Breast epithelium (tissue), 4 donors: Measurements from ENCODE around the gene DLG1. TPM values are rescaled to one million over a fixed set of nuclear protein-coding genes. Genes with fewer than 3 reads are reported as not detected.

Experiments
- DNase-seq, 2 donors: peaks; one replicate each; pipeline ENCODE4 v3.0.0-alpha.2; 2019; ENCODE audit warnings: low spot score in 2 of 2
- H3K27ac ChIP-seq, 2 donors: fragments of 200-600 bp; sonication (generic) in 1 of 2; one replicate each; pipeline ENCODE4 v1.5.1; 2016 to 2019; ENCODE audit warnings: mild to moderate bottlenecking in 1 of 2
- H3K27me3 ChIP-seq, 2 donors: fragments of 200-600 bp; sonication (generic) in 1 of 2; one replicate each; pipeline versions ENCODE4 v1.5.1 to v1.6.0; 2017 to 2019; ENCODE audit warnings: control low read depth in 1 of 2, mild to moderate bottlenecking in 1 of 2
- H3K36me3 ChIP-seq: fragments of 200-600 bp; one replicate; pipeline ENCODE4 v1.5.1; 2019
- H3K4me1 ChIP-seq, 2 donors: fragments of 200-600 bp; sonication (generic); one replicate each; pipeline ENCODE4 v1.5.1; 2016 to 2019; ENCODE audit warnings: control low read depth in 1 of 2
- H3K4me3 ChIP-seq, 3 donors: fragments of 200-600 bp; sonication (generic); 1 replicate in 2 of 3; 2 replicates in 1 of 3; pipeline ENCODE4 v1.5.1; 2016 to 2019; ENCODE audit warnings: mild to moderate bottlenecking in 3 of 3, moderate library complexity in 2 of 3
- H3K9me3 ChIP-seq, 2 donors: fragments of 200-600 bp; sonication (generic) in 1 of 2; one replicate each; pipeline ENCODE4 v1.5.1; 2016 to 2019; ENCODE audit warnings: control low read depth in 1 of 2
- CTCF ChIP-seq, 3 donors: fragments of 450-650 bp; IDR thresholded peaks; one replicate each; pipeline ENCODE4 v1.5.1; 2016 to 2017; ENCODE audit warnings: antibody characterized with exemption in 3 of 3, mild to moderate bottlenecking in 3 of 3, moderate library complexity in 3 of 3
- POLR2A ChIP-seq: fragments of 450-650 bp; IDR thresholded peaks from one replicate; pipeline ENCODE4 v1.6.1; 2016; ENCODE audit warnings: antibody characterized with exemption, mild to moderate bottlenecking, moderate library complexity
- POLR2AphosphoS5 ChIP-seq, 3 donors: sonication (generic); formaldehyde crosslinking; IDR thresholded peaks; one replicate each; pipeline ENCODE4 v1.6.1; 2017; ENCODE audit warnings: antibody characterized with exemption in 3 of 3
- intact Hi-C: fragments of 100-400 bp; cut with DNase I; formaldehyde crosslinking; loops from one replicate; pipeline ENCODE4 v1.15.1; 2023; ENCODE audit warnings: low total_unique reads
- total RNA-seq, 3 donors: library from RNA; depleted of rRNA; stranded (reverse); fragments of >200 nt; gene quantifications; one replicate each; pipeline ENCODE4 v1.1.0, GENCODE V29; 2016

DLG1 gene
- total RNA-seq, 3 donors from 2014 or later, result 76.0 to 100 (median 76.7) TPM

- no peak for DNase-seq
- H3K36me3 ChIP-seq, result no peaks in the 10 kb centered on the region
Observed at GRCh38 chr3:197136744-197137143, 161.7 kb downstream of the DLG1 start.

DNA sequence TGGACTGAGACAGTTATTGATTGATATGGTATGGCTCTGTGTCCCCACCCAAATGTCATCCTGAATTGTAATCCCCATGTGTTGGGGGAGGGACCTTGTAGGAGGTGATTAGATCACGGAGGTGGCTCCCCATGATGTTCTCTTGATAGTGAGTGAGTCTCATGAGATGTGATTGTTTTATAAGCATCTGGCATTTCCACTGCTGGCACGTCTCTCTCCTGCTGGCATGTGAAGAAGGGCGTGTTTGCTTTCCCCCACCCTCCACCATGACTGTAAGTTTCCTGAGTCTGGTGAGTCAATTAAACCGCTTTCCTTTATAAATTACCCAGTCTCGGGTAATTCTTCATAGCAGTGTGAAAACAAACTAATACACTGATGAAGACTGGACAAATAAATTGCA is 163.2 kb downstream of the DLG1 start:
- intact Hi-C loops, result no loop called here
- Histone ChIP-seq H3K9me3 (peaks cover 0 to 5% of the 10 kb centered on the region in 2 donors), H3K4me1 (no peaks in the 10 kb centered on the region), H3K27ac (no peak overlapping the region), H3K36me3 (no peaks in the 10 kb centered on the region), H3K4me3 (no peak overlapping the region), H3K27me3 (no peaks in the 10 kb centered on the region)
- no peak for TF ChIP-seq POLR2AphosphoS5 (IDR thresholded peaks at IDR 0.05)
- TF ChIP-seq CTCF (IDR thresholded peaks at IDR 0.05), result no peak
- no peak for TF ChIP-seq POLR2A
- no peak for DNase-seq

More at GRCh38 chr3:197136744-197137143, 161.7 kb downstream of the DLG1 start:
- Histone ChIP-seq H3K4me3 (no peak overlapping the region), H3K27ac (no peak overlapping the region), H3K4me1 (no peaks in the 10 kb centered on the region), H3K9me3 (peaks cover 0 to 5% of the 10 kb centered on the region in 2 donors), H3K27me3 (no peaks in the 10 kb centered on the region)
- intact Hi-C loops, result no loop called here
- TF ChIP-seq POLR2A, result no peak
- TF ChIP-seq CTCF (IDR thresholded peaks at IDR 0.05), result no peak
- no peak for TF ChIP-seq POLR2AphosphoS5 (IDR thresholded peaks at IDR 0.05)

DNA sequence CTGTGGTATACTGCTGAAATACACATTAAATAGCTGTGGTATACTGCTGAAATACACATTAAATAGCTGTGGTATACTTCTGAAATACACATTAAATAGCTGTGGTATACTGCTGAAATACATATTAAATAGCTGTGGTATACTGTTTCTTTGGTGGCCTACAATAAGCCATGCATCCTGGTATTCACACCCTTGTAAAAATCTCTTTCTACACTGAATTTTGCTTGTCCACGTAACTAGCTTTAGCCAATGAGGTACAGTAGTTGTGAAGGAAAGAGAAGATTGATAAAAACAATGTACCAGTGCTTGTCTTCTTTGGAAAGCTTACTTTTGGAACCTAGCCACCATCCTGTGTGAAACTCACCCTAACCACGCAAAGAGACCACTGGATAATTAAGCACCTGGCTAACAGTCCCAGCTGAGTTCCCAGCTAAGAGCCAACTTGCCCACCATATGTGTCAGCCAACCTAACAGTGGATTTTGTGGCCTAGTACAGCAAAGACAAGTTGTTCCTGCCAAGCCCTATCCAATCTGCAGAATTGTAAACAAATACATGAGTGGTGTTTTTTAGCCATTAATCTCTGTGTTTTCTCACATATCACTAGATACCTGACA is 165.4 kb downstream of the DLG1 start:
- TF ChIP-seq POLR2A (no peak), CTCF (IDR thresholded peaks at IDR 0.05) (no peak), POLR2AphosphoS5 (IDR thresholded peaks at IDR 0.05) (no peak)
- Histone ChIP-seq H3K4me1 (no peaks in the 10 kb centered on the region), H3K27ac (no peak overlapping the region), H3K9me3 (peaks cover 0 to 5% of the 10 kb centered on the region in 2 donors), H3K4me3 (no peak overlapping the region), H3K27me3 (no peaks in the 10 kb centered on the region), H3K36me3 (no peaks in the 10 kb centered on the region)
- DNase-seq, result no peak
- intact Hi-C loops, result no loop called here

- H3K27me3 ChIP-seq, result no peaks in the 10 kb centered on the region
- no peak for DNase-seq
- H3K4me3 ChIP-seq, result no peak overlapping the region
- TF ChIP-seq POLR2AphosphoS5 (IDR thresholded peaks at IDR 0.05), result no peak
- TF ChIP-seq POLR2A, result no peak
- no peak for TF ChIP-seq CTCF (IDR thresholded peaks at IDR 0.05)
- no peaks in the 10 kb centered on the region for H3K9me3 ChIP-seq
- intact Hi-C loops, result no loop called here
- H3K27ac ChIP-seq, result no peak overlapping the region
- no peaks in the 10 kb centered on the region for H3K4me1 ChIP-seq
- no peaks in the 10 kb centered on the region for H3K36me3 ChIP-seq
Observed at GRCh38 chr3:197125636-197126035, 172.8 kb downstream of the DLG1 start.

GRCh38 chr3:197124713-197125112 is 173.7 kb downstream of the DLG1 start:
- TF ChIP-seq POLR2A (no peak), POLR2AphosphoS5 (IDR thresholded peaks at IDR 0.05) (no peak), CTCF (IDR thresholded peaks at IDR 0.05) (no peak)
- no peaks in the 10 kb centered on the region for H3K9me3 ChIP-seq
- intact Hi-C loops, result no loop called here
- H3K4me1 ChIP-seq, result no peaks in the 10 kb centered on the region
- H3K4me3 ChIP-seq, result no peak overlapping the region
- H3K36me3 ChIP-seq, result no peaks in the 10 kb centered on the region
- no peak overlapping the region for H3K27ac ChIP-seq
- no peak for DNase-seq
- H3K27me3 ChIP-seq, result no peaks in the 10 kb centered on the region
